Fibroblast of pulmonary artery (primary cell): Measurements from ENCODE around the gene CNIH3.
"Not testable (repeated sequence)": the region's sequence is repeated elsewhere in the genome, so short reads cannot be mapped to it uniquely, and the experiment has no call there.

ENCODE experiments used
- DNase-seq: peaks from one replicate; pipeline ENCODE4 v3.0.0-alpha.2; 2010; ENCODE audit warnings: low read depth
- H3K4me3 ChIP-seq: replicated peaks from 2 replicates; pipeline ENCODE4 v1.5.1; 2011; ENCODE audit warnings: low read depth, mild to moderate bottlenecking, control low read depth, low read length, moderate library complexity
- CTCF ChIP-seq: IDR thresholded peaks from 2 replicates; pipeline ENCODE4 v1.5.1; 2011; ENCODE audit warnings: mild to moderate bottlenecking, control low read depth, low read length, inconsistent platforms; ENCODE audit errors: missing control alignments

CNIH3 gene

GRCh38 chr1:224681816-224682215, 65.7 kb downstream of the CNIH3 start:
- TF ChIP-seq CTCF, result no peak
- DNase-seq, result no peak
- no peak overlapping the region for H3K4me3 ChIP-seq

GRCh38 chr1:224683936-224684335, 67.8 kb downstream of the CNIH3 start:
- TF ChIP-seq CTCF, result no peak
- H3K4me3 ChIP-seq, result no peak overlapping the region
- no peak for DNase-seq

GRCh38 chr1:224684979-224685425, 68.9 kb downstream of the CNIH3 start:
- TF ChIP-seq CTCF, result no peak
- H3K4me3 ChIP-seq, result no peak overlapping the region
- DNase-seq, result peak; percentile 19

- not testable (repeated sequence) for H3K4me3 ChIP-seq, DNase-seq
These were observed 70.0 kb downstream of the CNIH3 start for GRCh38 chr1:224686140-224686539.

- no peak for DNase-seq
- TF ChIP-seq CTCF, result no peak
- no peak overlapping the region for H3K4me3 ChIP-seq
These were observed 71.3 kb downstream of the CNIH3 start for GRCh38 chr1:224687465-224687864.

- no peak for TF ChIP-seq CTCF
- no peak overlapping the region for H3K4me3 ChIP-seq
- no peak for DNase-seq
These were observed 73.3 kb downstream of the CNIH3 start for GRCh38 chr1:224689374-224689773.

GRCh38 chr1:224690576-224690975, 74.5 kb downstream of the CNIH3 start:
- no peak overlapping the region for H3K4me3 ChIP-seq
- no peak for TF ChIP-seq CTCF

More at GRCh38 chr1:224690576-224690975, 74.5 kb downstream of the CNIH3 start:
- no peak for DNase-seq
